Measurements from ENCODE around the gene DNM3.

- TF ChIP-seq POLR2A (IDR thresholded peaks at IDR 0.05): no peak
- TF ChIP-seq CTCF (IDR thresholded peaks at IDR 0.05): no peak
Observed at GRCh38 chr1:171997936-171998335, 156.6 kb downstream of the DNM3 start.

All from adrenal gland (tissue), 5 donors.